ENCODE measurements around the gene KLK6.

Gene KLK6
- total RNA-seq: 0 reads per million in 4 experiments

- no peak for DNase-seq
These were observed at the start of gene KLK6 for GRCh38 chr19:50969413-50969760. TSS of gene KLK6 (minus strand) at chr19:50969591. CDS start at chr19:50968104, 1,487 bp downstream.

- DNase-seq: no peak
These were observed 49.6 kb upstream of the KLK6 start for GRCh38 chr19:51018745-51019543.

- DNase-seq: peak; percentile 3
These were observed 47.6 kb upstream of the KLK6 start for GRCh38 chr19:51016798-51017683.

- no peak for DNase-seq
These were observed 46.4 kb upstream of the KLK6 start for GRCh38 chr19:51015691-51016267.

DNA sequence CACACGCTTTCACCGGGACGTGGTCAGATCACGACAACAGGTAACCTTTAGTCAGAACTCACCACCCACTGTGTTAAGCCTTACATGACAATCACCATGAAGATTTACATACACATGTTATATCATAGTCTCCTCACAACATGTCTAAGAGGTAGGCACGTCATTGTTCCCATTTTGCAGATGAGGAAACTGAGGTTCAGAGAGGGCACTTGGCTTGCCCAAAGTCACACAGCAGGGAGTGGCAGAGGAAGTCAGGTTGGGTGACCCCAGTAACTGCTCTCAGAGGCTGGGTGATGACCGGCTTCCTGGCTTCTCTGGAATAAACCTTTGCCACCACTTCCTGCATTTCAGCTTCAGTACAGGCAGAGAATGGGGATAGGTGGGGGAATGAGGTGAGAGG, 44.9 kb upstream of the KLK6 start:
- DNase-seq: no peak

DNA sequence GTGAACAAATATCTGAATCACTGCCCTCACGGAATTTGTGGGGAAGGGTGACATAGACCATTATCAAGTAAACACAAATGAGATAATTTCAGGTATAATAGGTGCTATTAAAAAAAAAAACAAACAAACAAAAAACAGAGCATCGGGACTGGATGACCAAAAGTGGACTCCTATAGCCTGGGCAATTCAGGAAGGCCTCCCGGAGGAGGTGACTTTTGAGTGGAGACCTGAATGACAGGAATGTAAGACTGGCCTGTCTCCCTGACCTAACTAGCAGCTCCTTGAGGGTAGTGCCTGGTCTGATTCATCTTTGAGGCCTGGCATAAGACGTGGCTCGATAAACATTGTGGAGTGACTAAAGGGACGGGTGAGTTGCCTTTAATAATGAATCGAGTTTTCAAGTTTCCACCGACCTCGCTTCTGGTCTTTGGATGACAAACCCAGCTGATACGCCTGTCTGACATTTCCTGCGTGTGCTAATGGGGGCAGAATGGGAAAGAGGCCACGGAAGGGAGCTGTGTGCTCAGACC, 43.3 kb upstream of the KLK6 start:
- no peak for DNase-seq

- no peak for DNase-seq
These were observed 40.8 kb upstream of the KLK6 start for GRCh38 chr19:51010066-51010795.

- DNase-seq: no peak
These were observed 39.9 kb upstream of the KLK6 start for GRCh38 chr19:51009061-51009891.

DNA sequence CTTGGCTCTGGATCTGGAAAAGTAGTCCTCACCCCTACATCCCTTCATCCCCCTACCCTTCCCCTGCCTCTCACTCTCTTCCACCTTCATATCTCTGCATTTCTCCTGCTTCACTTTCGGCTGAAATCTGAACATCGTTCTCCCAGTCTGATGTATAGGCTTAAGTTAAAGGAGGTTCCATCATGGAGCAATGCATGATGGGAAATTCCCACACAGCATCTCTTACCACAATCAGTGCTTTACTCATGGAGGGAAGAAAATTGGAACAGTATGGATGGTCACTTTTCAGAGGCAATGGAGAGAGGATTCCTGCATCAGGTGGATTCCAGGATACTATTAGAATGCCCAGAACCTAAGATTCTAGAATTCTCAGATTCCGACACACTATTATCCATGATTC, 38.1 kb upstream of the KLK6 start:
- DNase-seq: no peak

DNA sequence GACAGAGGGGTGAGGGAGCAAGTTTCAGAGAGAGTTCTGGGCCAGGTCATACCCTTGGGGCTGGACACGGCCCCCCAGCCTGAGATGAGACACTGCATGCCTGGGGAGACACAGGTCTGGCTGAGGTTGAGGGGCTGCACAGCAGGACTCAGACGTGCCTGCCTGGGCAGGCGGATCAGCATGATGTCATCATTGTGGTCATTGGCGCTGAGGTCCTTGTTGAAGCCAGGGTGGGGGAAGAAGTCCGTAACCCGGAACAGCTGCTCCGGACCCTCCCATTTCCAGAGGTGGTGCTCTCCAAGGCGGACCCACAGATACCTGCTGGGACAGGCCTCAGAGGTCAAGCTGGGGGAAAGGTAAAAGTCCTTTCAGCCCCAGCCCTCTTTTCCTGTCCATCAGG, 37.0 kb upstream of the KLK6 start:
- DNase-seq: no peak

- no peak for DNase-seq
These were observed 35.9 kb upstream of the KLK6 start for GRCh38 chr19:51005248-51005647.

DNA sequence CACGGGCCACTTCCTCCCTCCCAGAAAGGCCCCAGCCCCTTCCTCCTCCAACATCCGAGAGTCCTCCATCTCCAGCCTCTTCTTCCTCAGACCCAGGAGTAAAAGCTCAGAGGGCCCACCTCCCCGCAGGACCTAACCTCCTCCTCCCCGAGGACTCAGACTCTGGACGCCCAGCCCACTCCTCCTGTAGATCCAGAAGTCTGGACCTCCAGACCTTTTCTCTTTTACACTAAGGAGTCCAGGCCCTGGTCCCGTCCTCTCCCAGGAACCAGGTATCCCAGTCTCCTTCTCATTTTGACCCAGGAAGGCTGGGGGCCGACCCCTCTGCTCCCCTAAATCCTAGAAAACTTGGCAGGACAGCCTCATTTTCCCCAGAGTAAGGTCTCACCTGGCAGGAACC, 33.9 kb upstream of the KLK6 start:
- DNase-seq: no peak

GRCh38 chr19:51002542-51003311, 33.3 kb upstream of the KLK6 start:
- DNase-seq: no peak

DNA sequence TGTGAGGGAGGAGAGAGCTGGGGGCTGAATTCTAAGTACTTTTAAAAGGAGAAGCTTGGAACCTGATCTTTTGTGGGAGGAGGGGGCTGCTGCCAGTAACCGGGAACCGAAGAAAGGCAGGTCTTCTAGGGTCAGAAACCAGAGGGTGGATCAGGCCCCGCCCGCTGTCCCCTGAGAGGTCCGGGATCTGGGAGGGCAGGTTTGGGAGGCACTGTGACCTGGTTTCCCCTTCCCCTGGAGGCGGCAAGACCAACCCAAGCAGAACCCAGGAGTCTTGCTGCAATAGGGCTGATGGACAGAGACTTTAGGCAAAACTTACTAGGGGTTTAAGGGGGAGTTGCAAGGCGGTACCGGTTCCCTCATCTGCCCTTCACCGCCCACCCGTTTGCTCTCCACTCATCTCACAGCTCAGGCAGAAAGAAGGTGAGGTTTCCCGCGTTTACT, 32.7 kb upstream of the KLK6 start:
- DNase-seq: no peak

DNA sequence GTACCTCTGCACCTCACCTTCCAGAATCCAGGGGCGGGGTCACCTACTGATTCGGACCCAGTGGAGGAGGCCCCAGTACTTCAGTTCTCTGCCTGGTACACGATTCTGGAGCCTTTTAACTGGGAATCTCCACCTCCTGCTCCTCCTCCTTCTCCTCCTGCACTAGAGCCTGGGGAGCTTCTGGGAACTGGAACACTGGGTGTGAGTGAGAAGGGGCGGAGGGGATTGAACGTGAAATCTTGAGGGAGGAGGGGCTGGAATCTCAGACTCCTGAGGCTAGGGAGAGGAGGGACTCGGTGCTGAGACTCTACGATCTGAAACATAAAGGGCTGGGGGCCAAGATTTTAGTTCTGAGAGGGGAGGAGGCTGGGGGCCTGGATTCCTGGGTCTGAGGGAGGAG, 32.1 kb upstream of the KLK6 start, which contains the start of gene KLK8:
KLK8 (minus strand) TSS at position 90 of the 400 bp plus-strand sequence. CDS start 437 bp downstream, outside the sequence.
- DNase-seq: no peak

- no peak for DNase-seq
These were observed 31.6 kb upstream of the KLK6 start for GRCh38 chr19:51000981-51001380.

- no peak for DNase-seq
These were observed 31.0 kb upstream of the KLK6 start for GRCh38 chr19:51000426-51000825.

GRCh38 chr19:50998686-50999085, 29.3 kb upstream of the KLK6 start:
- no peak for DNase-seq

DNA sequence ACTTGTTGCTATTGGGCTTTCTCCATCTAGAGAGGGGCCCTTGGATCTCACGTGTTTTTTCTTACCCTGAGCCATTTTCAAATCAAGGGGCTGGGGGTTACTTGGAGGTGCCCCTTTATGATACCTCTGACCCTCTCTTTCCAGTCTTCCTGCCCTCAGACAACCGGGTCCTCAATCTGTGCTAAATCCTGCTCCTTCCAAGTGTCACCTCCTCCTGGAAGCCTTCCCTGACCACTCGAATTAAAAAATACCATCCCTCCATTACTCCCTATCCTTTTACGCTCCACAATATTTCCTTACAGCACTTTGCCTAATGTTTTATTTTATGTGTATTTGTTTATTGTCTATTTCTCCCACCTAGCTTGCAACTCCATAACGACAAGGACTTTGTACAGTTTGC, 28.7 kb upstream of the KLK6 start:
- no peak for DNase-seq

DNA sequence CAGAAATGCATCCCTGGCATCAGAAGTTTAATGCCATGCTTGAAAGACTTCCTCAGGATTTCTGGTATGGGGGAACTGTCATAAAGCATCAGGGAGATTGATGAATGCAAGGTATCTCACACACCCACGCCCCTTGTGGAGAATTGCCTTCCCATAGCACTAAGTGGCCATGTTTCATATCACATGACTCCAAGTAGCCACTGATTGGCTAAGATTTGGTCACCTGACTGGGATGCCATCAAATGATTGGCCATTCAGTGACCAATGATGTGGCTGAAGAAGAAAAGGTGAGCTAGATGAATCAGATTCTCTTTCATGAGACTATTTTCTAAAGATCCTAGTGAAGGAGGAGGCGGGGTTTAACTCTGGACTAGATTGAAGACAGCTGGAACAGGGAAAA, 24.7 kb upstream of the KLK6 start:
- DNase-seq: no peak

GRCh38 chr19:50992666-50993035, 23.3 kb upstream of the KLK6 start:
- no peak for DNase-seq

Measured in effector CD8-positive, alpha-beta T cell (primary cell).